ENCODE data around the gene SH3GLB1. TPM values are rescaled to one million over a fixed set of nuclear protein-coding genes. Genes with fewer than 3 reads are reported as not detected.
"Not testable (repeated sequence)": the region's sequence is repeated elsewhere in the genome, so short reads cannot be mapped to it uniquely, and the experiment has no call there.

SH3GLB1 gene
- total RNA-seq, 1 experiment from 2014 or later, result 108 TPM

DNA sequence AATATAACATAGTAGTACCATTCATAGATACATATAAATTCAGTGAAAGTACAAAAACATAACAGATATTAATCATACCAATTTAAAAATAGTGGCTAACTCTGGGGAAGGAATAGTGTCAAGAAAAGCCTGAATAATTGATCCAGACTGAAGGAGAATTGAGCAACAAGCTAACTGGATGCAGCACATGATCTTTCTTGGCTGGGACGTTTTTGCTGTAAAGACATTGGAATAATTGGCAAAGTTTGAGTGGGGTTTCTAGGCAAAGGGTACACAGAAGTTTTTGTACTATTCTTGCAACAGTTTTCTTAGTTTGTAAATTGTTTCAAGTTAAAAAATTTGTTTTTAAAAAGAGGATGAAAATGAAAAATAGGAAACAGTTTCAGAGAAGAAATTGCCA, 2.6 kb upstream of the SH3GLB1 start:
- POLR2A ChIA-PET, result no interaction called here
- intact Hi-C loops (cut with micrococcal nuclease), result loop anchor here (10.0 kb wide), 1 partner anchor 383 kb away; no protein-coding TSS in a partner anchor
- H3K4me3 Mint-ChIP-seq (ENCODE audit: unreplicated experiment), result no peak overlapping the region

DNA sequence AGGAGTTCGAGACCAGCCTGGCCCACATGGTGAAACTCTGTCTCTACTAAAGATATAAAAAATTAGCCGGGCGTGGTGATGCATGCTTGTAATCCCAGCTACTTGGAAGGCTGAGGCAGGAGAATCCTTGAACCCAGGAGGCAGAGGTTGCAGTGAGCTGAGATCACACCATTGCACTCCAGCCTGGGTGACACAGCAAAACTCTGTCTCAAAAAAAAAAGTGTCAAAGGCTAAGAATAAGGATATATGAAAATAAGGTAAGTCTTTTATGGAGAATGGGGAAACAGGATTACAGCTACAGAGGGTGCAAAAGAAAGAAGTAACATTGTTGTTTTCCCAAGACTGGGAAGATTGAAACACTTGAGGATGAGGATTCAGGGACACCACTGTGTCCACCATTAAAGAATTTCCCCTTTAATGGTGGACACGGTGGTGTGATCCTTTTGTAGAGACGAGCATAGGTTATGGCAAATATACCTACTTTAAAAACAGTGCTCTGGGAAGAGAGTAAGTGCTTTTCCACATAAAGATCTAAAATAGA, 1.4 kb upstream of the SH3GLB1 start:
- not testable (repeated sequence) for H3K9me3 Mint-ChIP-seq (ENCODE audit: unreplicated experiment); H3K27me3 Mint-ChIP-seq (ENCODE audit: insufficient read depth, unreplicated experiment); BruUV-seq (replicated peaks); DNase-seq (ENCODE audit: unreplicated experiment)
- intact Hi-C loops (cut with micrococcal nuclease), result loop anchor here (10.0 kb wide), 1 partner anchor 382 kb away; no protein-coding TSS in a partner anchor
- Mint-ChIP-seq H3K36me3 (ENCODE audit: insufficient read depth, unreplicated experiment) (peaks cover 20% of the 10 kb centered on the region), H3K27ac (ENCODE audit: low read depth, unreplicated experiment) (peak overlapping the region; percentile 99), H3K4me3 (ENCODE audit: unreplicated experiment) (peak overlapping the region; percentile 97), H3K4me1 (ENCODE audit: insufficient read depth, unreplicated experiment) (peaks cover 29% of the 10 kb centered on the region)
- ChIA-PET CTCF (interaction anchor here (0.6 to 4.0 kb wide), 12 partner anchors 7 to 381 kb away, joined by 3 to 43 read pairs (median 4); no protein-coding TSS in a partner anchor), POLR2A (interaction anchor here (0.7 to 4.5 kb wide), 14 partner anchors 8 to 627 kb away, joined by 3 to 122 read pairs (median 4); partner anchors contain the start of genes CLCA2, HS2ST1, ODF2L and SELENOF)

More for the DNA sequence above, 2.6 kb upstream of the SH3GLB1 start:
- no TSS peak for BruUV-seq (replicated peaks)
- H3K36me3 Mint-ChIP-seq (ENCODE audit: insufficient read depth, unreplicated experiment), result peaks cover 11% of the 10 kb centered on the region
- no peak for TF ChIP-seq CTCF (IDR thresholded peaks at IDR 0.05; ENCODE audit: unreplicated experiment)
- no peaks in the 10 kb centered on the region for H3K27me3 Mint-ChIP-seq (ENCODE audit: insufficient read depth, unreplicated experiment)
- DNase-seq (ENCODE audit: unreplicated experiment), result no peak
- no peak overlapping the region for H3K27ac Mint-ChIP-seq (ENCODE audit: low read depth, unreplicated experiment)
- no peaks in the 10 kb centered on the region for H3K9me3 Mint-ChIP-seq (ENCODE audit: unreplicated experiment)
- CTCF ChIA-PET, result interaction anchor here (1.0 kb wide), 1 partner anchor 79 kb away, joined by 3 read pairs; no protein-coding TSS in a partner anchor
- peaks cover 22% of the 10 kb centered on the region for H3K4me1 Mint-ChIP-seq (ENCODE audit: insufficient read depth, unreplicated experiment)

DNA sequence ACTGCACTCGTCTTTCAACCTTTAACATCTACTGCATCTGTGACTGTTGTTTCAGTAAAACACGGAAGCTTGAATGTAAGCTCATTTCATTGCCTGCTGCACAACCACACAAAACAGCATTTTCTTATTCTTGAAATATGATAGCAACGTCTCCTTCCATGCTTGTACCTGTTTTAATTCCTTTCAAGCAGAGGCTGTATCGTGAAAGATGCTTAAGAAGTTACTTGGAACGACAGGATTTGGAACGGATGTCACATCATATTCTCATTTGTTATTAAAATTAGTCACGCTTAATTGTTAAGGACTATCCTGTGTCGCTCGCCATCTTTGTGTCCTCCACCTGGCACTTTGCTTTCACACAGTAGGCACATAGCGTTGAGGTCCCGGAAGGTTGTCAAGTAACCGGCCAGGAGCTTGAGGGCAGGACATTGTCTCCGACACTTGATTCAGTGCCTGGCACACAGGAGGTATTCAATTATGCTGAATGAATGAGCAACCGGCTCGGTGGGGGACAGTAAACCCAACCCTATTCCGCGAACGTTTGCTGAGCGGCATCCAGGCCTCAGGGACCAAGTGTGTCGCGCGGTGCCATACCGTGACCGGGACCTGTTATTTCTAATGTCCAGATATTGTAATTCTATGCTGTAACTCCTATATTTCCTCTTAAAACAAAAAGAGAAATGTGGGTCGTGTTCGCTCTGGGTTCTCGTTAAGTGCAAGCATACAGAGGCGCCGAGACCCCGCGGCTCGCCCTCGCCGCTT, 499 bp upstream of the SH3GLB1 start:
- H3K4me3 Mint-ChIP-seq (ENCODE audit: unreplicated experiment), result peak overlapping the region; percentile 97
- H3K36me3 Mint-ChIP-seq (ENCODE audit: insufficient read depth, unreplicated experiment), result peaks cover 20% of the 10 kb centered on the region
- peaks cover 30% of the 10 kb centered on the region for H3K4me1 Mint-ChIP-seq (ENCODE audit: insufficient read depth, unreplicated experiment)
- no peak for TF ChIP-seq CTCF (IDR thresholded peaks at IDR 0.05; ENCODE audit: unreplicated experiment)
- H3K9me3 Mint-ChIP-seq (ENCODE audit: unreplicated experiment), result no peaks in the 10 kb centered on the region
- DNase-seq (ENCODE audit: unreplicated experiment), result peak; percentile 37
- H3K27me3 Mint-ChIP-seq (ENCODE audit: insufficient read depth, unreplicated experiment), result no peaks in the 10 kb centered on the region
- intact Hi-C loops (cut with micrococcal nuclease), result loop anchor here (1.0 to 10.0 kb wide), 3 partner anchors 38 to 381 kb away; no protein-coding TSS in a partner anchor
- CTCF ChIA-PET, result interaction anchor here (0.6 to 4.0 kb wide), 30 partner anchors 8 to 380 kb away, joined by 3 to 43 read pairs (median 4); partner anchors contain the start of genes CLCA2, HS2ST1 and SELENOF
- BruUV-seq (replicated peaks), result TSS peak; percentile 73
- POLR2A ChIA-PET, result interaction anchor here (0.7 to 4.5 kb wide), 43 partner anchors 9 to 626 kb away, joined by 3 to 122 read pairs (median 5); partner anchors contain the start of genes CLCA2, HS2ST1, ODF2L and SELENOF
- peak overlapping the region; percentile 99 for H3K27ac Mint-ChIP-seq (ENCODE audit: low read depth, unreplicated experiment)

DNA sequence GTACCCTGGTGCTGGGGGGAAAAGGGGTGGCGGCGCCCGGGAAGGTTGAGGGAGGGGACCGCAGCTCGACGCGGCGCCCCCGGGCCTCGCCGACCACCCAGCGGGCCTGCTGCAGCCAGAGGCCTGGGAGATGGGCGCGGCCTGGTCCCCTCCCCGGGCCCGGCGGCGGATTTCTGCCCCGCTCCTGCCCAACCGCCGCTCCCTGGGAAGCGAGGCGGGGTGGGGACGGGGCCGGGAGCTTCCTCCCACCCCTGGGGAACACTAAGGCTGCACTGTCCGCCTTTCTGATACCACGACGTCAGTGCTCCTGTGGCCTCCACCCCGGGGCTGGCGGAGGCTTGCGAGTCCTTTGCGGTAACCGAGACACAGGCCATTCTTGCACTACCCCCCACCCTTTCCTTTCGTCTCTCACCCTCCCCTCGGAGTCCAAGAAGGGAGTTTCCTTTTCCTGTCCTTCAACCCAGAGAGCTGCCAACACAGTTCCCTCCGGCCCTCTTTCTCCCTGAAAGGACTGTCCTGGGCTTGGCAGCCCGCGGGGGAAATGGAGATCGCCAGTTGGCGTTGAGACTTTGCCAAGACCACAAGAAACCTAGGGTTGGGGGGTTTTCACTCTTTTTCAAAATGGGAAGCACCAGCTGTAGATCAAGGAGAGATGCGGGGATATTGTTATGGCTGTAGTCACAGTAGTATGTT, 742 bp downstream of the SH3GLB1 start:
- POLR2A ChIA-PET, result interaction anchor here (0.6 to 4.5 kb wide), 42 partner anchors 10 to 626 kb away, joined by 3 to 122 read pairs (median 5); partner anchors contain the start of genes CLCA2, HS2ST1, ODF2L and SELENOF
- TF ChIP-seq CTCF (IDR thresholded peaks at IDR 0.05; ENCODE audit: unreplicated experiment), result no peak
- H3K4me1 Mint-ChIP-seq (ENCODE audit: insufficient read depth, unreplicated experiment), result peaks cover 35% of the 10 kb centered on the region
- no TSS peak for BruUV-seq (replicated peaks)
- peaks cover 25% of the 10 kb centered on the region for H3K36me3 Mint-ChIP-seq (ENCODE audit: insufficient read depth, unreplicated experiment)
- peak overlapping the region; percentile 99 for H3K27ac Mint-ChIP-seq (ENCODE audit: low read depth, unreplicated experiment)
- intact Hi-C loops (cut with micrococcal nuclease), result loop anchor here (1.0 to 10.0 kb wide), 4 partner anchors 37 to 380 kb away; partner anchors contain the start of genes HS2ST1 and SELENOF
- CTCF ChIA-PET, result interaction anchor here (0.6 to 4.0 kb wide), 32 partner anchors 9 to 579 kb away, joined by 3 to 43 read pairs (median 4); partner anchors contain the start of genes CLCA2, HS2ST1 and SELENOF
- no peaks in the 10 kb centered on the region for H3K27me3 Mint-ChIP-seq (ENCODE audit: insufficient read depth, unreplicated experiment)
- H3K4me3 Mint-ChIP-seq (ENCODE audit: unreplicated experiment), result peak overlapping the region; percentile 97
- DNase-seq (ENCODE audit: unreplicated experiment), result peak; percentile 62
- H3K9me3 Mint-ChIP-seq (ENCODE audit: unreplicated experiment), result no peaks in the 10 kb centered on the region

All from MCF 10A (cell line).